PC-3 (cell line): ENCODE measurements around the gene JMJD7. TPM values are rescaled to one million over a fixed set of nuclear protein-coding genes. Genes with fewer than 3 reads are reported as not detected.

Source experiments
- ATAC-seq: fragments of 200-7000 bp; cut with Tn5 transposase; 2 replicates; pipeline ENCODE4 v1.9.1; 2020; ENCODE audit warnings: mild to moderate bottlenecking, moderate library complexity
- BruUV-seq: library from RNA; stranded (reverse); fragments of 400-500 nt; replicated peaks from 2 replicates; lab custom pipeline; 2021; lab: Mats Ljungman, UMichigan
- CTCF ChIA-PET: fragments of 300-600 bp; sonication (Branson Sonifier 250); formaldehyde crosslinking; loops from one replicate; lab custom pipeline; 2022; ENCODE audit warnings: antibody characterized with exemption; lab: Charles Lee
- POLR2A ChIA-PET: fragments of 300-600 bp; sonication (Branson Sonifier 250); formaldehyde crosslinking; loops from one replicate; lab custom pipeline; 2022; ENCODE audit warnings: antibody characterized with exemption; ENCODE audit not compliant: unreplicated experiment; lab: Charles Lee
- DNase-seq: peaks from one replicate; pipeline ENCODE4 v3.0.0-alpha.2; 2015
- H2AFZ ChIP-seq: fragments of 300-600 bp; sonication (generic); 2 replicates; pipeline ENCODE4 v1.6.0; 2016; ENCODE audit warnings: antibody characterized with exemption, low read length
- H3F3A ChIP-seq: fragments of 300-600 bp; sonication (generic); one replicate; pipeline ENCODE4 v1.6.0; 2017; ENCODE audit warnings: antibody characterized with exemption, low read length, control low read depth, mild to moderate bottlenecking; ENCODE audit not compliant: unreplicated experiment
- H3K27ac ChIP-seq: fragments of 300-600 bp; sonication (generic); 2 replicates; pipeline ENCODE4 v1.5.1; 2016; ENCODE audit warnings: mild to moderate bottlenecking, low read length
- H3K27me3 ChIP-seq: fragments of 300-600 bp; sonication (generic); 2 replicates; pipeline ENCODE4 v1.6.1; 2016; ENCODE audit warnings: low read length, mixed read lengths
- H3K36me3 ChIP-seq: fragments of 300-600 bp; sonication (generic); 2 replicates; pipeline ENCODE4 v1.6.1; 2016; ENCODE audit warnings: low read depth, mixed run types, low read length, mixed read lengths
- H3K4me1 ChIP-seq: fragments of 300-600 bp; sonication (generic); 2 replicates; pipeline ENCODE4 v1.5.1; 2016; ENCODE audit warnings: low read length; ENCODE audit not compliant: insufficient read depth
- H3K4me2 ChIP-seq: fragments of 300-600 bp; sonication (generic); 2 replicates; pipeline ENCODE4 v1.6.0; 2016; ENCODE audit warnings: low read length
- H3K4me3 ChIP-seq: fragments of 300-600 bp; sonication (generic); 2 replicates; pipeline ENCODE4 v1.5.1; 2016; ENCODE audit warnings: mild to moderate bottlenecking, low read length, mixed read lengths
- H3K79me2 ChIP-seq: fragments of 300-600 bp; sonication (generic); 2 replicates; pipeline ENCODE4 v1.6.1; 2017; ENCODE audit warnings: low read length, mixed read lengths
- H3K9ac ChIP-seq: fragments of 300-600 bp; sonication (generic); 2 replicates; pipeline ENCODE4 v1.6.0; 2016; ENCODE audit warnings: mild to moderate bottlenecking, low read length
- H3K9me2 ChIP-seq: fragments of 300-600 bp; sonication (generic); replicated peaks from 2 replicates; pipeline ENCODE4 v1.6.1; 2016; ENCODE audit warnings: mixed run types, low read length, mixed read lengths
- H3K9me3 ChIP-seq: fragments of 300-600 bp; sonication (generic); 2 replicates; pipeline ENCODE4 v1.6.1; 2016; ENCODE audit warnings: low read length, mixed read lengths
- H4K20me1 ChIP-seq: fragments of 300-600 bp; sonication (generic); 2 replicates; pipeline ENCODE4 v1.6.1; 2016; ENCODE audit warnings: low read length, mixed read lengths
- EZH2 ChIP-seq: fragments of 300-600 bp; sonication (generic); IDR thresholded peaks from one replicate; pipeline ENCODE4 v1.6.1; 2017; ENCODE audit warnings: antibody characterized with exemption, mild to moderate bottlenecking, low read length; ENCODE audit not compliant: unreplicated experiment
- EZH2phosphoT487 ChIP-seq: fragments of 300-600 bp; sonication (generic); IDR thresholded peaks from 2 replicates; pipeline ENCODE4 v1.6.1; 2018; ENCODE audit warnings: mild to moderate bottlenecking, antibody characterized with exemption, low read length, borderline replicate concordance
- intact Hi-C: fragments of 100-400 bp; cut with micrococcal nuclease; formaldehyde crosslinking; loops from 2 replicates; pipeline ENCODE4 v1.9.0; 2023
- total RNA-seq: library from RNA; depleted of rRNA; stranded (reverse); fragments of >200 nt; gene quantifications from 2 replicates; pipeline ENCODE4 v1.2.3, GENCODE V29; 2014
- TF ChIP-seq, protein P1 (sequence below): fragments of 300-600 bp; sonication (generic); conservative IDR thresholded peaks from 2 replicates; pipeline ENCODE4 v1.5.1; 2017; ENCODE audit warnings: antibody characterized with exemption, low read depth, mild to moderate bottlenecking, low read length

JMJD7 gene
- total RNA-seq, 1 experiment from 2014 or later = 13.7 TPM

- H3F3A ChIP-seq = no peaks in the 10 kb centered on the region
- H3K4me2 ChIP-seq = no peak overlapping the region
- POLR2A ChIA-PET = no interaction called here
- H3K79me2 ChIP-seq = peaks cover 89% of the 10 kb centered on the region
- H3K27ac ChIP-seq = no peak overlapping the region
- BruUV-seq = no TSS peak
- H3K4me3 ChIP-seq = no peak overlapping the region
- no peaks in the 10 kb centered on the region for H3K9me2 ChIP-seq
- DNase-seq = no peak
- CTCF ChIA-PET = interaction anchor here (0.7 kb wide), 1 partner anchor 23 kb away, joined by 4 read pairs; no protein-coding TSS in a partner anchor
- ATAC-seq = no peak
- no peaks in the 10 kb centered on the region for H3K9me3 ChIP-seq
- no peaks in the 10 kb centered on the region for H3K27me3 ChIP-seq
- 0 out of 2 replicates have a peak, but pooled peaks cover 4% of the 10 kb centered on the region for H3K36me3 ChIP-seq
- H3K4me1 ChIP-seq = peaks cover 25% of the 10 kb centered on the region
- no peak overlapping the region for H3K9ac ChIP-seq
- no peak overlapping the region for H2AFZ ChIP-seq
- TF ChIP-seq EZH2phosphoT487 = no peak
- TF ChIP-seq, protein P1, sequence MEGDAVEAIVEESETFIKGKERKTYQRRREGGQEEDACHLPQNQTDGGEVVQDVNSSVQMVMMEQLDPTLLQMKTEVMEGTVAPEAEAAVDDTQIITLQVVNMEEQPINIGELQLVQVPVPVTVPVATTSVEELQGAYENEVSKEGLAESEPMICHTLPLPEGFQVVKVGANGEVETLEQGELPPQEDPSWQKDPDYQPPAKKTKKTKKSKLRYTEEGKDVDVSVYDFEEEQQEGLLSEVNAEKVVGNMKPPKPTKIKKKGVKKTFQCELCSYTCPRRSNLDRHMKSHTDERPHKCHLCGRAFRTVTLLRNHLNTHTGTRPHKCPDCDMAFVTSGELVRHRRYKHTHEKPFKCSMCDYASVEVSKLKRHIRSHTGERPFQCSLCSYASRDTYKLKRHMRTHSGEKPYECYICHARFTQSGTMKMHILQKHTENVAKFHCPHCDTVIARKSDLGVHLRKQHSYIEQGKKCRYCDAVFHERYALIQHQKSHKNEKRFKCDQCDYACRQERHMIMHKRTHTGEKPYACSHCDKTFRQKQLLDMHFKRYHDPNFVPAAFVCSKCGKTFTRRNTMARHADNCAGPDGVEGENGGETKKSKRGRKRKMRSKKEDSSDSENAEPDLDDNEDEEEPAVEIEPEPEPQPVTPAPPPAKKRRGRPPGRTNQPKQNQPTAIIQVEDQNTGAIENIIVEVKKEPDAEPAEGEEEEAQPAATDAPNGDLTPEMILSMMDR = no peak
- TF ChIP-seq EZH2 = no peak
- no peaks in the 10 kb centered on the region for H4K20me1 ChIP-seq
- intact Hi-C loops = no loop called here
Measured at GRCh38 chr15:41782371-41783282, 45.3 kb upstream of the JMJD7 start.

GRCh38 chr15:41783296-41783695 lies 44.6 kb upstream of the JMJD7 start:
- Histone ChIP-seq H3K4me2 (no peak overlapping the region), H3K9me2 (no peaks in the 10 kb centered on the region), H3K4me1 (peaks cover 18% of the 10 kb centered on the region), H3K36me3 (0 out of 2 replicates have a peak, but pooled peaks cover 4% of the 10 kb centered on the region), H3K27me3 (no peaks in the 10 kb centered on the region), H4K20me1 (no peaks in the 10 kb centered on the region), H3K9me3 (no peaks in the 10 kb centered on the region), H3K4me3 (no peak overlapping the region), H3F3A (no peaks in the 10 kb centered on the region), H3K27ac (no peak overlapping the region), H3K9ac (no peak overlapping the region), H3K79me2 (peaks cover 86% of the 10 kb centered on the region), H2AFZ (no peak overlapping the region)
- TF ChIP-seq EZH2 = no peak
- TF ChIP-seq, protein P1 = no peak
- no peak for TF ChIP-seq EZH2phosphoT487
- ChIA-PET POLR2A (no interaction called here), CTCF (no interaction called here)
- BruUV-seq = no TSS peak
- intact Hi-C loops = no loop called here
- DNase-seq = no peak
- no peak for ATAC-seq

DNA sequence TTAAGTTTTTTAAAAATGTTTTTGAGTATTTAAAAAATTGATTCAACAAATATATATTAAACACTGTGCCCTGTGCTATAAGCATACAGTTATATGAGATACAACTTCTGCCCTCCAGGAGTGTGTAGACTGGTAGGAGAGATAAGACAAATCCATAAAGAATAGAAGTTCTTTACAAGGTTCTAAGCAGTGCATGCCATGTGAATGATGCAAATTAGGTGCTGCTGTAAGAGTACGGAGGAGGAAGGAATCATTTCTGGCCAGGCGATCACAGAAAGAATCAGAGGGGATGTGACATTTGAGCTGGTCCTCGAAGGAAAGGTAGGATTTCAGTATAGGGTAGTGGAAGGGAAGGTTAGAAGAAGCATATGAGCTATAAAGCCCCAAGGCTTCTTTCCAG lies 39.6 kb upstream of the JMJD7 start:
- no peaks in the 10 kb centered on the region for H3K27me3 ChIP-seq
- intact Hi-C loops = no loop called here
- H2AFZ ChIP-seq = no peak overlapping the region
- no peak for TF ChIP-seq EZH2
- TF ChIP-seq, protein P1 = no peak
- TF ChIP-seq EZH2phosphoT487 = no peak
- CTCF ChIA-PET = no interaction called here
- no peaks in the 10 kb centered on the region for H3F3A ChIP-seq
- H3K4me3 ChIP-seq = no peak overlapping the region
- peaks cover 83% of the 10 kb centered on the region for H3K79me2 ChIP-seq
- no peak overlapping the region for H3K27ac ChIP-seq
- no peaks in the 10 kb centered on the region for H3K9me3 ChIP-seq
- no peak overlapping the region for H3K4me2 ChIP-seq
- H3K4me1 ChIP-seq = peaks cover 30% of the 10 kb centered on the region
- no TSS peak for BruUV-seq
- no peaks in the 10 kb centered on the region for H4K20me1 ChIP-seq
- ATAC-seq (no peak), DNase-seq (no peak)
- 0 out of 2 replicates have a peak, but pooled peaks cover 4% of the 10 kb centered on the region for H3K36me3 ChIP-seq
- POLR2A ChIA-PET = interaction anchor here (0.6 to 0.7 kb wide), 2 partner anchors 14 to 19 kb away, joined by 3 to 6 read pairs; partner anchors contain the start of gene MAPKBP1
- H3K9ac ChIP-seq = no peak overlapping the region
- H3K9me2 ChIP-seq = no peaks in the 10 kb centered on the region
